Cardiac fibroblast (primary cell): ENCODE results near the gene CLDN15.

ENCODE experiments used
- DNase-seq, 2 donors: peaks; one replicate each; pipeline versions ENCODE4 v3.0.0 to v3.0.0-alpha.2; 2010; ENCODE audit warnings: low read depth in 2 of 2
- H3K4me3 ChIP-seq, 2 donors: replicated peaks in 1 of 2; 1 replicate in 1 of 2; 2 replicates in 1 of 2; pipeline ENCODE4 v1.5.1; 2011; ENCODE audit warnings: low read depth in 2 of 2, low read length in 2 of 2, mild to moderate bottlenecking in 2 of 2, moderate library complexity in 1 of 2
- TF ChIP-seq, protein P1 (sequence below): IDR thresholded peaks from one replicate; pipeline ENCODE4 v1.5.1; 2011; ENCODE audit warnings: low read depth, mild to moderate bottlenecking, low read length, inconsistent platforms

The CLDN15 gene

DNA sequence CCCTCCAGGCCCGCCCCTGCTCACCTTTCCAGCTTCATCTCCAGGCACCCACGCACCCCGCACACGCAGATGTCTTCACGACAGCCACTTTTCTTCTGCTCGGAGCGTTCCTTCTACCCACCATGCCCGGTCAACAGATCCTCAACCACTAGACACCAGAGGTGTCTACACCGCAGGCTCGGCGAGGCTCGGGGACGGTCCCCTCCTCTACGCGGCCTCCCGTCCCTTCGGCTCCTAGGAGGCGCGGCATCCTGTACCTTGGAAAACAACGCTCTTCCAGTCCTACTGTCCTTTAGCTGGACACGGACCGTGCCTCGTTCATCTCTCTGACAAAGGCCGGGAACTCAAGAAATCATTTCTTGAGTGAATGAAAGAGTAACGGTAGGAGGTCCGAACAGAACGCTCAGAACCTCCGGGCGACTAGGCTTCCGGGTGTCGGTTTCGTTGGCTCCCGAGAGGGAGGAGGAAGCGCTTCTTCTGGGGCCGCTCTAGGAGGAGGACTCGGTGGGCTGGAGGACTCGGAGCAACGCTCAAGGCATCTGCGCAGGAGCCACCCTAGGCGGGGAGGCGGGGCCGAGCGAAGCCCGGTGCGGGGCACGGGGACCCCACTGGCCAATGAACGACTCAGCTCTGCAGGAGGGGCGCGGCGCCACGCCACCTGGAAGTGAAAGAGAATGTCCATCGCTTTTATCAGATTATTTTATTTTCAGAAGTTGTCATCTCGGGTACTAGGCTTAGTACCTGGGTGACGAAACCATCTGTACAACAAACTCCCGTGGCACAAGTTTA is 14.5 kb upstream of the CLDN15 start:
- peak; percentile 99 for DNase-seq
- H3K4me3 ChIP-seq = peak overlapping the region; percentile 94 to 95
- TF ChIP-seq, protein P1, sequence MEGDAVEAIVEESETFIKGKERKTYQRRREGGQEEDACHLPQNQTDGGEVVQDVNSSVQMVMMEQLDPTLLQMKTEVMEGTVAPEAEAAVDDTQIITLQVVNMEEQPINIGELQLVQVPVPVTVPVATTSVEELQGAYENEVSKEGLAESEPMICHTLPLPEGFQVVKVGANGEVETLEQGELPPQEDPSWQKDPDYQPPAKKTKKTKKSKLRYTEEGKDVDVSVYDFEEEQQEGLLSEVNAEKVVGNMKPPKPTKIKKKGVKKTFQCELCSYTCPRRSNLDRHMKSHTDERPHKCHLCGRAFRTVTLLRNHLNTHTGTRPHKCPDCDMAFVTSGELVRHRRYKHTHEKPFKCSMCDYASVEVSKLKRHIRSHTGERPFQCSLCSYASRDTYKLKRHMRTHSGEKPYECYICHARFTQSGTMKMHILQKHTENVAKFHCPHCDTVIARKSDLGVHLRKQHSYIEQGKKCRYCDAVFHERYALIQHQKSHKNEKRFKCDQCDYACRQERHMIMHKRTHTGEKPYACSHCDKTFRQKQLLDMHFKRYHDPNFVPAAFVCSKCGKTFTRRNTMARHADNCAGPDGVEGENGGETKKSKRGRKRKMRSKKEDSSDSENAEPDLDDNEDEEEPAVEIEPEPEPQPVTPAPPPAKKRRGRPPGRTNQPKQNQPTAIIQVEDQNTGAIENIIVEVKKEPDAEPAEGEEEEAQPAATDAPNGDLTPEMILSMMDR = peak; percentile 2

DNA sequence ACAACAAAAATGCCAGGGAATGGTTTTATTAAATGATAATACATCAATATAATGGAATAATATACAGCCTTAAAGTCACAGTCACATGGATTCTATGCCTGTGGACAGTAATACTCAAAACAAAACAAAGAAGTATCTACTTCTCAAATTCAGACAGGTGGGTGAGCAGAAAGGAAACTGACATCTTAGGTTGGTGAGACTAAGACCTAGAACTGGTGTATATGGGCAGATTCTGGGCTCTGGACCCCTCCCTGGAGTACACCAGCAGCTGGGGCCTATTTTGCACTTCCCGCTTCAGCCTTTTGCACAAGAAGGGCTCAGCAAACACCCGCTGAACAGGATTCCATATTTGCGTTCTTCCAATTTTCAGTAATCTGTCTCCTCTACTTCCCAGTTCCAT is 12.7 kb upstream of the CLDN15 start:
- DNase-seq = no peak
- H3K4me3 ChIP-seq = no peak overlapping the region
- TF ChIP-seq, protein P1 = no peak

DNA sequence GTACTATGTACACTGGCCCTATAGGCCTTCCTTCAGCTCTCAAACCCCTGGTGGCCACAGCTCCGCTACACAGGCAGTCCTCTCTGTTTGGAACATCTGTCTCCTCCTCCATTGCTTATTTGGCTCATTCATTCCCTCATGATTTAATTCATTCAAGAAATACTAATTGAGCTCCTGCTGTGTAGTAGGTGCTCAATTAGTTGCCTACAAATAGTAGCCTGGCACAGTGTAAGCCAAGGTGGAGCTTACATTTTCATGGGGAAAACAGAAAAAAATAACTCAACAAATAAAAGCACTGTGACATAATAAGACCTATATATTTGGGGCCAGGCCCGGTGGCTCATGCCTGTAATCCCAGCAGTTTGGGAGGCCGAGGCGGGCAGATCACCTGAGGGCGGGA is 10.7 kb upstream of the CLDN15 start:
- DNase-seq = no peak
- TF ChIP-seq, protein P1 = no peak
- no peak overlapping the region for H3K4me3 ChIP-seq

DNA sequence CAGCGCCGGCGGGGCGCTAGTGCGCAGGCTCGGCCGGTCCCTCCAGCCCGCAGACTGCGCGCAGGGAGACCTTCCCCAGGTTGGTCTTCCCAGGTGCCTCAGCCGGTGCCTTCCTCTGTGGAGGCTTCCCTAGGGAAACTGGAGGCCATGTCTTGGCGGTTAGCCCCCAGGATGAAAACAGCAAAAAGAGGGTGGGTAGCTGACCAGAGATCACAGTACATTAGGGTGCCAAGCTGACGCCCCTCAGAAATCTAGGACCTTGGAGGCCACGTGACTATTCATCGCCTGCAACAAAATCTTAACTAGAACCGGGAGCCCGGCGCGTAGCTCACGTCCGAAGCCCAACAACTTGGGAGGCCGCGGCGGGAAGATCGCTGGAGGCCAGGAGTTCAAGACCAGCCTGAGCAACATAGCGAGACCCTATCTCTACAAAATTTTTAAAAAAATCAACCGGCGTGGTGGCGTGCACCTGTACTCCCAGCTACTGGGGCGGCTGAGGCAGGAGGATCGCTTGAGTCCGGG is 7.6 kb upstream of the CLDN15 start:
- DNase-seq = peak in 1 of 2 donors; percentile 20
- TF ChIP-seq, protein P1 = no peak
- peak overlapping the region; percentile 94 to 97 for H3K4me3 ChIP-seq

DNA sequence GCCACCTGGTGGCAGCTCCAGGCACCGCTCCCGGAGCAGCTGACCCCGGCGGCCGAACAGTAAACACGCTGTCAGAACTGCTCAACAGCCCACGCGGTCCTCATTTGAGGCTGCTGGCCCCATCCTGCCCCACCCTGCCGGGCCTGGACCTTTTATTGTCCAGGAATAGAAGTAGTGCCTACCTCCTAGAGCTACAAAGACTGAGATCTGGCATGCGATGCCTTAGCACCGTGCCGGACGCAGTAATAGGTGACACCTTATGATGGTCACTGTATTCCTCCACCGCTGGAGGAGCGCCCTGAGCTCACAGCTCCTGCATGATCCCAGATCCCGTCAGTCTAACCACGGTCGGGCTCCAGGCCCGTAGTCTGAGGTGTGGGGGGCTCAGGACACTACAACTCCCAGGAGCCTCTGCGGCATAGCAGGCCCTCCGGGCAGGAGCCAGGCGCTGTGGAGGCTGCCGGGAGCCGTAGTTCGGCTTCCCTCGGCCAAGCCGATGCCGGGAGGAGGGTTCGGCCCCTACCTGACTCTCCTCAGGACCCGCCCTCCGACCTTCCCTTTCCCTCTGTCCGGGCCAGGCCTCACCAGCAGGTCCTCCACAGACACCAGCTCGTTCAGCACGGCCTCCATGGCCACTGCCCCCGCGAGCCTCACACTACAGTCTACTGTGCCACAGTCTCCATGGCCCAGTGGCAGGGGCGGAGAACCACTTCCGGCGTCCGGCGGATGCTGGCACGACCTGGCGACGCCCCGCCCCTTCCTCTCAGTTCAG is 7.0 kb upstream of the CLDN15 start, which contains the start of gene FIS1:
Gene FIS1, minus strand, starts transcription at position 707 of the 772 bp plus-strand sequence. Its CDS starts 77 bp downstream, at position 630.
- DNase-seq = peak; percentile 89 to 91
- peak within 1 kb of the TSS; percentile 94 to 97 for H3K4me3 ChIP-seq
- TF ChIP-seq, protein P1 = peak; percentile 97

DNA sequence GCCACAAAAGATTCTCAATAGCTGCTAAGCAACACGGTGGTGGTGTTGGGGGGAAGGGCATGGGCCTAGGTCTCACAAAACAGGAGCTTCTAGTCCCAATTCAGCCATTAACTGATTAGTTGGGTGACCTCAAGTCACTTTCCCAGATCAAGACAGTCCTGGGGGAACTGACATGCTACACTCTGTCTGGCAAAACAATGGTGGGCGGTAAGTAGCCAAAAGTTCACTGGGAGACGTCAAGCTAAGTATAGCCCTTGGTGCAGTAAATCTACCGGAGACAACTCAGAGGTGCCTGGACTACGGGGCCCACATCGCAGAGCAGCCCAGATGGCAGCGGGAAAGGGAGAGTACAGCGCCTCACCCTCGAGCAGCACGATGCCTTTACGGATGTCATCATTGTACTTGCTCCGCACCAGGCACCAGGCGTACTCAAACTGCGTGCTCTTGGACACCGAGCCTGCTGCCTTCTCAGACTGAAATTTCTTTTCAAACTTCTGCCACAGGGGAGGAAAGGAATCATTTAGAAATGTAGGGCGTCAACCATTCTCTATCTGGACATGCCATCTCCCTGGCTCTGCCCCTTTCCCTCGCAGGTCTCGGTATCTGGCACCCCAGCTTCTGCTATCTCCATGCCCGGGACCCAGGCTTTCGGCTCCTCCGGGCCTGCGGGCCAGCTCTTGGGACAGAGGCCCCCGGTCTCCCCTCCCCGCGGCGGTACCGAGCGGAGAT is 6.2 kb upstream of the CLDN15 start:
- peak overlapping the region; percentile 94 to 97 for H3K4me3 ChIP-seq
- TF ChIP-seq, protein P1 = no peak
- DNase-seq = peak; percentile 24 to 51
